ENCODE results near the gene SNTB2.

Gene SNTB2

DNA sequence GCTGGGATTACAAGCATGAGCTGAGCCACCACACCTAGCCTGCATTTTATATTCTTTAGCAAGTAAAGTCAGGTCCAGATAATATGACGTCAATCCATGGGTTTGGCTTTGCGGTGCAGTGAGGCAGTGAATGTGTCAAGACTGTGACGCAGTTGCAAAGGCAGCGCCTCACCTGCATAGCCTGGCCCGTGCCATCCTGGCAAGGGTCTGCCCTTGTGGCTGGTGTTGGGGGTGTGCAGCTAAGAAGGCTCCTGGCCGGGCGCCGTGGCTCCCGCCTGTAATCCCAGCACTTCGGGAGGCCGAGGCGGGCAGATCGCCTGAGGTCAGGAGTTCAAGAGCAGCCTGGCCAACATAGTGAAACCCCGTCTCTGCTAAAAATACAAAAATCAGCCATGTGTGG, 136.5 kb downstream of the SNTB2 start:
- TF ChIP-seq, protein P1, sequence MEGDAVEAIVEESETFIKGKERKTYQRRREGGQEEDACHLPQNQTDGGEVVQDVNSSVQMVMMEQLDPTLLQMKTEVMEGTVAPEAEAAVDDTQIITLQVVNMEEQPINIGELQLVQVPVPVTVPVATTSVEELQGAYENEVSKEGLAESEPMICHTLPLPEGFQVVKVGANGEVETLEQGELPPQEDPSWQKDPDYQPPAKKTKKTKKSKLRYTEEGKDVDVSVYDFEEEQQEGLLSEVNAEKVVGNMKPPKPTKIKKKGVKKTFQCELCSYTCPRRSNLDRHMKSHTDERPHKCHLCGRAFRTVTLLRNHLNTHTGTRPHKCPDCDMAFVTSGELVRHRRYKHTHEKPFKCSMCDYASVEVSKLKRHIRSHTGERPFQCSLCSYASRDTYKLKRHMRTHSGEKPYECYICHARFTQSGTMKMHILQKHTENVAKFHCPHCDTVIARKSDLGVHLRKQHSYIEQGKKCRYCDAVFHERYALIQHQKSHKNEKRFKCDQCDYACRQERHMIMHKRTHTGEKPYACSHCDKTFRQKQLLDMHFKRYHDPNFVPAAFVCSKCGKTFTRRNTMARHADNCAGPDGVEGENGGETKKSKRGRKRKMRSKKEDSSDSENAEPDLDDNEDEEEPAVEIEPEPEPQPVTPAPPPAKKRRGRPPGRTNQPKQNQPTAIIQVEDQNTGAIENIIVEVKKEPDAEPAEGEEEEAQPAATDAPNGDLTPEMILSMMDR (conservative IDR thresholded peaks at IDR 0.05; ENCODE audit: low read length): no peak
- no peak overlapping the region for H3K4me3 ChIP-seq (ENCODE audit: low read length)
- no peak for DNase-seq (ENCODE audit: low read depth)

DNA sequence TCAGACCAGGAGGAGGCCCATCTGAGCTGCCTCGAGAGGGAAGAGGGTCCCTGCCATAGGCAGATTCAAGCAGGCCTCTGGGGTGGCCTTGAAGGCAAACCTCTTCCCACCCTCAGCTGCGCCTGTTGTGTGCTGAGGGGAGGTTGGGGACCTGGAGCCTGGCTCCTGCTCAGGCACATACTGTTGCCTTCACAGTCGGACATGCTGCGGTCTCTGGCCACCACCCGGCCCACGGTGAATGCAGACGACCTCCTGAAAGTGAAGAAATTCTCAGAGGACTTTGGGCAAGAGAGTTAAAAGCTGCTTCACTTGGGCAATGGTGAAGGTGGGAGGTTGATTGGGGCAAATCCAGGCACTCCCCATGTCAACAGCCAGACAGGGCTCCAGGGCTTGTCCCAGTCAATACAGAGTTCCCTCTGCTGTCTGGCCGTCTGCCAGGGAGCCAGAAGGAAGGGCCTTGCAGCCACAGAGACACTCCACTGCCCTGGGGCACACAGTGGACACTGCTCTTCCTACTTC, 137.1 kb downstream of the SNTB2 start:
- TF ChIP-seq, protein P1 (conservative IDR thresholded peaks at IDR 0.05; ENCODE audit: low read length): no peak
- H3K4me3 ChIP-seq (ENCODE audit: low read length): no peak overlapping the region
- DNase-seq (ENCODE audit: low read depth): no peak

DNA sequence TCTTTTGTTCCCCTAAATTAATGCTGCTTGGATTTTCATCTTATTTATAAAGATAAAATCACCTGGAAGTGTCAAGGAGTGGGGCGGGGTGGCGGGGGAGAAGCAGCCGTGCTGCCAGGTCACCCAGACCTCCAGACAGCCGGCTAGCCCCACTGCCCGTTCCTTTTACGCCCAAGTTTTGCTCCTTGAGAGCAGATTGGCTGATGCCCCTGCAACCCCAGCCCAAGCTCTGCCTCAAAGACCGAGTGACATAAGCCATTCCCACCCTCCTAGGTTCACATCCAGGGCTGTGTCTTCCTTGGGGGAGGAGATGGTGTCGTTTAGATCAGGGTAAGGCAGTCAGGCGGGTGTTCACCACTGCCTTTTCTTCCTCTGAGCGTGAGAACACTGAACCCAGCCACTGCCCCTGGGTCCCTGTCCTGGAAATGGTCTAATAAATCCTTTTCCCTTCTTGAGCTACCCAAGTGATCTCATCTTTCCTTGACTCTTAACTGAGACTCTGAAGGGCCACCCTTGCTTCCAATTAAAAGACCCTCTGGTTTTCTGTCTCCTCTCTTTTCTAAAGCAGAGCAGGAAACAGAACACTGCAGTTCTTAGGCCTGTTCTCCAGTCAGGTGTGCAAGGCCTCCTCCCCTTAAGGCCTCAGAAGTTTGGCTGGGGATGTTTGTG, 137.8 kb downstream of the SNTB2 start:
- TF ChIP-seq, protein P1 (conservative IDR thresholded peaks at IDR 0.05; ENCODE audit: low read length): no peak
- H3K4me3 ChIP-seq (ENCODE audit: low read length): no peak overlapping the region
- DNase-seq (ENCODE audit: low read depth): no peak

DNA sequence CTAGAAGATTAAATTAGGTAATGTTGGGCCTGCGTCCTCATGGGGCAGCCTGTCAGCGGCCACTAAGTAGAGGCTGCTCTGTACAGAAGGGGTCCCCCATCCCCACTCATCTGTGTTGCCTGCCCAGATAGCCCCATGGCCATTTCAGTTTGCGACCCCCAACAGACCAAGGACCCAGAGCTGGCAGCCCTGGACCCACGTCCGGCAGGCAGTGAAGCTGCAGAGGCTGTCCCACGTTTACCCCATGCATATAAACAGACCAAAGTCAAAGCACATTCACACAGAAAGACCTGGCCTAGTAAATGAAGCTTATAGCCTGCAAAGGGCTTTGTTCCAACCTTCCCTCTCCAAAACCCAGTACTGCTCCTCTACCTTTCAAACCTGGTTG, 138.8 kb downstream of the SNTB2 start:
- TF ChIP-seq, protein P1 (conservative IDR thresholded peaks at IDR 0.05; ENCODE audit: low read length): no peak
- H3K4me3 ChIP-seq (ENCODE audit: low read length): no peak overlapping the region
- DNase-seq (ENCODE audit: low read depth): no peak

DNA sequence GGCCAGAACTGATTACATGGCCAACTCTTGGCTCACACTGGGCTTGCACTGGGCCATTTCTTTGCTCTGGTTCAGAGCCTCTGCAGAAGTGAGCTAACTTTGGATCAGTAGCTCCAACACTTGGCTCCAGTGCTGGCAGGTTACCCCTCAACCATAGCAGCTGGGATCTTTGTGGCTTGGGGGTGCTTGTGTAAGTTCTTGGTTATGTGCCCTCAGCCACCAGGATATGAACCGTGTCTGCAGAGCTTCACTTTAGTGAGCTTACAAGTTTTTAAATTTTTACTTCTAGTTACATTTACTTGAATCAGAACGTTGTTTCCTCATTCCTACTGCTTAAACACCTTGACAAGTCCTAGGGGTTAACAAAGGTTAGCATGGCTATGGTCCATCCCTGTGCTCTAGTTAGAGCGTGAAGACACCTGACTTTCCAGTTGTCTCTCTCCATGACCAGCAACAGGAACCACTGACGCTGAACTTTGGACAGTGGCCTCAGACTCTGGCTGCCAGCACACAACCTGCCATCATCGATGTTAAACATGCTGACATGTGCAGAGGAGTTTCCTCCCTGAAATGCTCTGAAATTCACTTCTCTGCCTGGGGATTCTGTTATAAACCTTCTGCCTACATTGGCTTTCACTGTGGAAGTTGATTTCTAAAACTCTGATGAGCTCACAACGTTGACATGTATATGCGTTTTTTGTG, 139.4 kb downstream of the SNTB2 start:
- TF ChIP-seq, protein P1 (conservative IDR thresholded peaks at IDR 0.05; ENCODE audit: low read length): no peak
- H3K4me3 ChIP-seq (ENCODE audit: low read length): no peak overlapping the region

DNA sequence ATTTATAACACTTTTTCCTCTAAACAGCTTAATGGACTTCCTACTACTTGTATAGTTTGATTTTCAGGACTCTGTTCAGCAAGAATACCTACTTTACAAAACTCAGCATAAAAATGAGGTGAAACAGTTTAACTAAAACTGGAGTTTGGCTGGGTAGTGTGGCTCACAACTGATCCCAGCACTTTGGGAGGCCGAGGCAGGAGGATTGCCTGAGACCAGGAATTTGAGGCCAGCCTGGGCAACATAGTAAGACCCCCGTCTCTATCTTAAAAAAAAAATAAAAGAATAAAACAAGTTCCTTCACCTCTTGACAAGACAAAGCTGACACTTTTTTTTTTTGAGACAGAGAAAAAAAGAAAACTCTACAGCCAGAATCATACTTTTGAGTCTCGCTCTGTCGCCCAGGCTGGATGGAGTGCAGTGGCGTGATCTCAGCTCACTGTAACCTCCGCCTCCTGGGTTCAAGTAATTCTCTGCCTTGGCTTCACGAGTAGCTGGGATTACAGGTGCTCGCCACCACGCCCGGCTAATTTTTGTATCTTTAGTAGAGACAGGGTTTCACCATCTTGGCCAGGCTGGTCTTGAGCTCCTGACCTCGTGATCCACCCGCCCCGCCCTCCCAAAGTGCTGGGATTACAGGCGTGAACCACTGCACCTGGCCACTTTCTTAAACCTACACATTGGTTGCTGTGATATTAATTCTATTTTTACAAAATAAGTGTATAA, 140.8 kb downstream of the SNTB2 start:
- TF ChIP-seq, protein P1 (conservative IDR thresholded peaks at IDR 0.05; ENCODE audit: low read length): no peak
- DNase-seq (ENCODE audit: low read depth): no peak
- H3K4me3 ChIP-seq (ENCODE audit: low read length): no peak overlapping the region; the same call in 1 of the 2 replicates

More for the DNA sequence above, 139.4 kb downstream of the SNTB2 start:
- no peak for DNase-seq (ENCODE audit: low read depth)

All from AG10803 (cell line).